DND-41 (cell line): Measurements from ENCODE around the gene RNF10.

Experiments
- ATAC-seq: fragments of 200-7000 bp; cut with Tn5 transposase; 3 replicates; pipeline ENCODE4 v1.9.1; 2021; ENCODE audit warnings: low read depth; ENCODE audit not compliant: insufficient read depth
- DNase-seq: peaks from one replicate; pipeline ENCODE4 v3.0.0-alpha.2; 2020
- H2AFZ ChIP-seq: 2 replicates; pipeline ENCODE4 v1.6.0; 2012; ENCODE audit warnings: low read depth, low read length
- H3K27ac ChIP-seq: 2 replicates; pipeline ENCODE4 v1.5.1; 2012; ENCODE audit warnings: low read length, inconsistent platforms
- H3K27me3 ChIP-seq: fragments of 200-600 bp; sonication (generic); 2 replicates; pipeline ENCODE4 v1.6.0; 2012; ENCODE audit warnings: low read length, mild to moderate bottlenecking, inconsistent platforms; ENCODE audit not compliant: insufficient read depth, poor library complexity
- H3K36me3 ChIP-seq: 2 replicates; pipeline ENCODE4 v1.5.1; 2012; ENCODE audit warnings: low read length, inconsistent platforms; ENCODE audit not compliant: insufficient read depth
- H3K4me1 ChIP-seq: 2 replicates; pipeline ENCODE4 v1.5.1; 2012; ENCODE audit warnings: mild to moderate bottlenecking, low read length; ENCODE audit not compliant: insufficient read depth
- H3K4me2 ChIP-seq: 2 replicates; pipeline ENCODE4 v1.6.0; 2012; ENCODE audit warnings: mild to moderate bottlenecking, moderate library complexity, low read length, inconsistent platforms; ENCODE audit not compliant: insufficient read depth
- H3K4me3 ChIP-seq, 2 experiments: fragments of 200-600 bp in 1 of 2; shearing (Covaris generic) in 1 of 2; 2 replicates each; pipeline ENCODE4 v1.5.1; 2012 to 2016; ENCODE audit warnings: inconsistent platforms in 2 of 2, low read length in 2 of 2, mild to moderate bottlenecking in 2 of 2, low read depth in 1 of 2, moderate library complexity in 1 of 2
- H3K79me2 ChIP-seq: 2 replicates; pipeline ENCODE4 v1.6.0; 2012; ENCODE audit warnings: low read length, inconsistent platforms; ENCODE audit not compliant: insufficient read depth
- H3K9ac ChIP-seq: 2 replicates; pipeline ENCODE4 v1.6.0; 2012; ENCODE audit warnings: low read depth, mild to moderate bottlenecking, inconsistent platforms, low read length, moderate library complexity
- H3K9me3 ChIP-seq: 2 replicates; pipeline ENCODE4 v1.5.1; 2012; ENCODE audit warnings: low read length, moderate library complexity, mild to moderate bottlenecking, inconsistent platforms; ENCODE audit not compliant: insufficient read depth, severe bottlenecking
- H4K20me1 ChIP-seq: 2 replicates; pipeline ENCODE4 v1.6.0; 2012; ENCODE audit warnings: low read length; ENCODE audit not compliant: insufficient read depth
- EZH2 ChIP-seq: IDR thresholded peaks from 3 replicates; pipeline ENCODE4 v1.6.1; 2012; ENCODE audit warnings: borderline replicate concordance, low read depth, mild to moderate bottlenecking, moderate library complexity, low read length, inconsistent platforms; ENCODE audit not compliant: severe bottlenecking
- TF ChIP-seq, protein P1 (sequence below): IDR thresholded peaks from 2 replicates; pipeline ENCODE4 v1.5.1; 2012; ENCODE audit warnings: borderline replicate concordance, low read length, moderate library complexity, mild to moderate bottlenecking; ENCODE audit not compliant: poor library complexity, severe bottlenecking; ENCODE audit errors: extremely low read depth

RNF10 gene

DNA sequence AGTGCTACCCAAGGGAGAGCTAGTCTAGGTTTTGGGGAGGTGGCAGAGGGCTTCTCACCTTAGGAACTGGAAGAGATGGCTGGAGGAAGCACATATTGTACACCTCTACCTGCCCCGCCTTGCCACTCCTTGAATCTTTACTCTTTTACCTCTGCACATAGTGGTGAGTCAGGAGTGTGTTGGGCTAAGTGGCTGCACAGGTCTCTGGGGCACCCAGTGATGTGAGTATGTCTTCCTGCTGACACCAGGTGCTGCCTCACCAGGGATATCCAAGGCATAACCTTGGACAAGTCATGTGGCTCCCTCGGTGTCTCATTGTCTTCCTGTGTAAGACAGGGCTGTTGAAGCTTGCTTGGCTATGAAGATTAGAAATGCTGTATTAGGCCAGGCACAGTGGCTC lies 86.5 kb downstream of the RNF10 start:
- Histone ChIP-seq H3K4me3 (no peak overlapping the region), H2AFZ (no peak overlapping the region), H3K9ac (no peak overlapping the region), H3K79me2 (no peaks in the 10 kb centered on the region), H3K27ac (no peak overlapping the region), H3K4me2 (no peak overlapping the region), H3K9me3 (no peaks in the 10 kb centered on the region), H3K36me3 (no peaks in the 10 kb centered on the region), H4K20me1 (no peaks in the 10 kb centered on the region), H3K27me3 (peaks cover 5% of the 10 kb centered on the region), H3K4me1 (no peaks in the 10 kb centered on the region)
- no peak for ATAC-seq
- TF ChIP-seq, protein P1, sequence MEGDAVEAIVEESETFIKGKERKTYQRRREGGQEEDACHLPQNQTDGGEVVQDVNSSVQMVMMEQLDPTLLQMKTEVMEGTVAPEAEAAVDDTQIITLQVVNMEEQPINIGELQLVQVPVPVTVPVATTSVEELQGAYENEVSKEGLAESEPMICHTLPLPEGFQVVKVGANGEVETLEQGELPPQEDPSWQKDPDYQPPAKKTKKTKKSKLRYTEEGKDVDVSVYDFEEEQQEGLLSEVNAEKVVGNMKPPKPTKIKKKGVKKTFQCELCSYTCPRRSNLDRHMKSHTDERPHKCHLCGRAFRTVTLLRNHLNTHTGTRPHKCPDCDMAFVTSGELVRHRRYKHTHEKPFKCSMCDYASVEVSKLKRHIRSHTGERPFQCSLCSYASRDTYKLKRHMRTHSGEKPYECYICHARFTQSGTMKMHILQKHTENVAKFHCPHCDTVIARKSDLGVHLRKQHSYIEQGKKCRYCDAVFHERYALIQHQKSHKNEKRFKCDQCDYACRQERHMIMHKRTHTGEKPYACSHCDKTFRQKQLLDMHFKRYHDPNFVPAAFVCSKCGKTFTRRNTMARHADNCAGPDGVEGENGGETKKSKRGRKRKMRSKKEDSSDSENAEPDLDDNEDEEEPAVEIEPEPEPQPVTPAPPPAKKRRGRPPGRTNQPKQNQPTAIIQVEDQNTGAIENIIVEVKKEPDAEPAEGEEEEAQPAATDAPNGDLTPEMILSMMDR: no peak
- no peak for TF ChIP-seq EZH2
- DNase-seq: no peak

DNA sequence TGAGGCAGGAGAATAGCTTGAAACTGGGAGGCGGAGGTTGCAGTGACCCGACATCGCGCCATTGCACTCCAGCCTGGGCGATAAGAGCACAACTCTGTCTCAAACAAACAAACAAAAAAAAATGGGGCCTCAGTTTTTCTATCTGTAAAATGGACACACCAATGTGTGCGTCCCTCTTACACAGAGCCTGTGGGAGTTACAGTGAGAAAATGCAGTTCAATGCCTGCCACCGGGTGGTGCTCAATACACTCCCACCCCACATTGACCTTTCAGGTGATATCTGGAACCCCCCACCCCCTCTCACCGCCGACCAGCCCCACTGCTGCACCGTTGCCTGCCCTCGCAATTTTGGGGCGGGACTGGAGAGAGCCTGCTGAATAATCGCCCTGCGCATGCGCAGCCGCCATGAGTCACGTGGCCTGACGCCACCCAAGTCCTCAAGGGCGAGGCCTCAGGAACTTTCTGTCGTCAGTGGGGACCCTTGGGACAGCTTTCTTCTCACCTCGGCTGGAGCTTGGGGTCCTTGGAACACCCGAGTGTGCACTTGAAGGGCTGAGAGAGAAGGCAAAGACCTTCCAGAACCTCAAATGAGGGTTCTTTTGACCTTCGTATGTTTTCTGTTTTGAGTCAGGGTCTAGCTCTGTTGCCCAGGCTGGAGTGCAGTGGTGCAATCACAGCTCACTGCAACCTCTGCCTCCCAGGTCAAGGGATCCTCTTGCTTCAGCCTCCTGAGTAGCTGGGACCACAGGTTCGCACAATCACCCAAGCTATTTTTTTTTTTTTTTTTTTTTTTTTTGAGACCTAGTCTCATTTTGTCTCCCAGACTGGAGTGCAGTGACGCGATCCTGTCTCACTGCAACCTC lies 91.6 kb downstream of the RNF10 start:
- Histone ChIP-seq H3K36me3 (no peaks in the 10 kb centered on the region), H3K9me3 (no peaks in the 10 kb centered on the region), H4K20me1 (no peaks in the 10 kb centered on the region), H3K9ac (no peak overlapping the region), H3K27me3 (no peaks in the 10 kb centered on the region), H3K4me1 (no peaks in the 10 kb centered on the region), H3K27ac (no peak overlapping the region), H3K79me2 (no peaks in the 10 kb centered on the region), H3K4me2 (no peak overlapping the region), H2AFZ (no peak overlapping the region), H3K4me3 (no peak overlapping the region)
- ATAC-seq (peak; percentile 50; the same call in 2 of the 3 replicates), DNase-seq (no peak)
- TF ChIP-seq, protein P1: peak; percentile 53
- no peak for TF ChIP-seq EZH2
